ENCODE data around the gene ERG.

ERG gene

GRCh38 chr21:38471766-38472165, 26.5 kb downstream of the ERG start:
- no peak for DNase-seq

- no peak for DNase-seq
These were observed 27.5 kb downstream of the ERG start for GRCh38 chr21:38470755-38471154.

- no peak for DNase-seq
These were observed 28.6 kb downstream of the ERG start for GRCh38 chr21:38469642-38470041.

- DNase-seq = no peak
These were observed 29.3 kb downstream of the ERG start for GRCh38 chr21:38468989-38469388.

GRCh38 chr21:38467911-38468310, 30.4 kb downstream of the ERG start:
- DNase-seq = no peak

GRCh38 chr21:38467374-38467773, 30.9 kb downstream of the ERG start:
- DNase-seq = peak; percentile 62

GRCh38 chr21:38460171-38460742, 38.0 kb downstream of the ERG start:
- peak; percentile 83 for DNase-seq

GRCh38 chr21:38459490-38459889, 38.8 kb downstream of the ERG start:
- no peak for DNase-seq

GRCh38 chr21:38455403-38455802, 42.9 kb downstream of the ERG start:
- no peak for DNase-seq

- no peak for DNase-seq
These were observed 43.6 kb downstream of the ERG start for GRCh38 chr21:38454702-38455101.

- DNase-seq = no peak
These were observed 44.1 kb downstream of the ERG start for GRCh38 chr21:38454161-38454560.

GRCh38 chr21:38448671-38449385, 49.4 kb downstream of the ERG start:
- no peak for DNase-seq

- DNase-seq = no peak
These were observed 50.7 kb downstream of the ERG start for GRCh38 chr21:38447611-38448010.

GRCh38 chr21:38444691-38445090, 53.6 kb downstream of the ERG start:
- no peak for DNase-seq

GRCh38 chr21:38443110-38443509, 55.2 kb downstream of the ERG start:
- no peak for DNase-seq

GRCh38 chr21:38441153-38441552, 57.1 kb downstream of the ERG start:
- no peak for DNase-seq

- peak; percentile 41 for DNase-seq
These were observed 57.5 kb downstream of the ERG start for GRCh38 chr21:38440746-38441145.

GRCh38 chr21:38439957-38440356, 58.3 kb downstream of the ERG start:
- peak; percentile 38 for DNase-seq

GRCh38 chr21:38439426-38439825, 58.9 kb downstream of the ERG start:
- DNase-seq = no peak

GRCh38 chr21:38438462-38438893, 59.8 kb downstream of the ERG start:
- no peak for DNase-seq

GRCh38 chr21:38436341-38436740, 61.9 kb downstream of the ERG start:
- DNase-seq = peak; percentile 44

GRCh38 chr21:38434913-38435533, 63.3 kb downstream of the ERG start:
- DNase-seq = no peak

GRCh38 chr21:38433471-38433870, 64.8 kb downstream of the ERG start:
- no peak for DNase-seq

GRCh38 chr21:38430401-38430984, 67.8 kb downstream of the ERG start:
- DNase-seq = no peak

Measured in inflammatory macrophage treated with lipopolysaccharide for 4 hours (primary cell).